Gastroesophageal sphincter (tissue), 3 donors: Measurements from ENCODE around the gene ALK.

Source experiments
- EP300 ChIP-seq: sonication (generic); formaldehyde crosslinking; IDR thresholded peaks from one replicate; pipeline ENCODE4 v1.6.1; 2017; ENCODE audit warnings: antibody characterized with exemption, mild to moderate bottlenecking
- POLR2A ChIP-seq, 2 donors: fragments of 450-650 bp; IDR thresholded peaks; one replicate each; pipeline ENCODE4 v1.6.1; 2017; ENCODE audit warnings: antibody characterized with exemption in 2 of 2, mild to moderate bottlenecking in 2 of 2, moderate library complexity in 1 of 2
- POLR2AphosphoS5 ChIP-seq: sonication (generic); formaldehyde crosslinking; IDR thresholded peaks from one replicate; pipeline ENCODE4 v1.6.1; 2017; ENCODE audit warnings: antibody characterized with exemption
- TF ChIP-seq, protein P1 (sequence below), 4 experiments: fragments of 200-600 bp in 2 of 4; fragments of 450-650 bp in 2 of 4; sonication (generic) in 1 of 4; IDR thresholded peaks; one replicate each; pipeline ENCODE4 v1.5.1; 2017 to 2019; ENCODE audit warnings: antibody characterized with exemption in 4 of 4, mild to moderate bottlenecking in 2 of 4, moderate library complexity in 2 of 4

- TF ChIP-seq POLR2A (IDR thresholded peaks at IDR 0.05) = no peak
- TF ChIP-seq, protein P1, sequence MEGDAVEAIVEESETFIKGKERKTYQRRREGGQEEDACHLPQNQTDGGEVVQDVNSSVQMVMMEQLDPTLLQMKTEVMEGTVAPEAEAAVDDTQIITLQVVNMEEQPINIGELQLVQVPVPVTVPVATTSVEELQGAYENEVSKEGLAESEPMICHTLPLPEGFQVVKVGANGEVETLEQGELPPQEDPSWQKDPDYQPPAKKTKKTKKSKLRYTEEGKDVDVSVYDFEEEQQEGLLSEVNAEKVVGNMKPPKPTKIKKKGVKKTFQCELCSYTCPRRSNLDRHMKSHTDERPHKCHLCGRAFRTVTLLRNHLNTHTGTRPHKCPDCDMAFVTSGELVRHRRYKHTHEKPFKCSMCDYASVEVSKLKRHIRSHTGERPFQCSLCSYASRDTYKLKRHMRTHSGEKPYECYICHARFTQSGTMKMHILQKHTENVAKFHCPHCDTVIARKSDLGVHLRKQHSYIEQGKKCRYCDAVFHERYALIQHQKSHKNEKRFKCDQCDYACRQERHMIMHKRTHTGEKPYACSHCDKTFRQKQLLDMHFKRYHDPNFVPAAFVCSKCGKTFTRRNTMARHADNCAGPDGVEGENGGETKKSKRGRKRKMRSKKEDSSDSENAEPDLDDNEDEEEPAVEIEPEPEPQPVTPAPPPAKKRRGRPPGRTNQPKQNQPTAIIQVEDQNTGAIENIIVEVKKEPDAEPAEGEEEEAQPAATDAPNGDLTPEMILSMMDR (IDR thresholded peaks at IDR 0.05) = no peak
- no peak for TF ChIP-seq POLR2AphosphoS5
- no peak for TF ChIP-seq EP300
Observed at GRCh38 chr2:29797916-29798315, 123.5 kb downstream of the ALK start.
